Testis (tissue), 2 donors: ENCODE measurements around the gene RAB6B.

Experiments
- POLR2A ChIP-seq: fragments of 450-650 bp; IDR thresholded peaks from one replicate; pipeline ENCODE4 v1.6.1; 2017; ENCODE audit warnings: antibody characterized with exemption, mild to moderate bottlenecking, moderate library complexity
- TF ChIP-seq, protein P1 (sequence below), 3 experiments: fragments of 450-650 bp in 2 of 3; fragments of 200-600 bp in 1 of 3; sonication (generic) in 1 of 3; IDR thresholded peaks; one replicate each; pipeline ENCODE4 v1.5.1; 2016 to 2019; ENCODE audit warnings: antibody characterized with exemption in 3 of 3, mild to moderate bottlenecking in 2 of 3, moderate library complexity in 1 of 3

DNA sequence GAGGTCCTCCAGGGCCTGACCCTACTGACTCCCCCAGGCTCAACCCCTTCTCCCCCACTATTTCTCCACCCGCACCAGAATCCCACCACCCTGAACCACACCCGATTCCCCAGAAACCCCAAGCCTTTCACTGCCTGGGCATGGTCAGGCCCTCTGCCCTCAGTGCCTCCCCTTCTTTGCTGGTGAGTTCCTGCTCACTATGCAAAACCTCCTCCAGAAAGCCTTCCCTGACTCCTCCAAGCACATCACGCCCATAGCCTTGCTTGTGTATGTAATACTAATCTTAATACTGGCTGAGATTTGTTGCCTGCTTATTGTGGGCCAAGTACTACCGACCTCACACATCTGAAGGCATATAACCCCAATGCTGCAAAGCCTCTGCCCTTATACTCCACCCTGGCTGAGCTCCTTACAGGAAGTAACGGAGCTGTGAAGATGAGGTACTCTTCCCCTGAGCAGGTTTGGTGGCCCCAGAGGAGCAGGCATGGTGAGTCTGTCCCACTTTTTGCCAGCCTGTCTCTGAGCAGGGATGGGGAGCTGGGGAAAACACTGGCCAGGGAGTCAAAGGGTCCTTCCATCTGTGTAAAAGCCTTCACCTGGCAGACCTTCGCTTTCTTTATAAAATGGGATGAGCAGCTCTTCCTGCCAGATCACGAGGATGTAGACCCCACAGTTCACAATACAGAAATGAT is 9.5 kb downstream of the RAB6B start:
- TF ChIP-seq, protein P1, sequence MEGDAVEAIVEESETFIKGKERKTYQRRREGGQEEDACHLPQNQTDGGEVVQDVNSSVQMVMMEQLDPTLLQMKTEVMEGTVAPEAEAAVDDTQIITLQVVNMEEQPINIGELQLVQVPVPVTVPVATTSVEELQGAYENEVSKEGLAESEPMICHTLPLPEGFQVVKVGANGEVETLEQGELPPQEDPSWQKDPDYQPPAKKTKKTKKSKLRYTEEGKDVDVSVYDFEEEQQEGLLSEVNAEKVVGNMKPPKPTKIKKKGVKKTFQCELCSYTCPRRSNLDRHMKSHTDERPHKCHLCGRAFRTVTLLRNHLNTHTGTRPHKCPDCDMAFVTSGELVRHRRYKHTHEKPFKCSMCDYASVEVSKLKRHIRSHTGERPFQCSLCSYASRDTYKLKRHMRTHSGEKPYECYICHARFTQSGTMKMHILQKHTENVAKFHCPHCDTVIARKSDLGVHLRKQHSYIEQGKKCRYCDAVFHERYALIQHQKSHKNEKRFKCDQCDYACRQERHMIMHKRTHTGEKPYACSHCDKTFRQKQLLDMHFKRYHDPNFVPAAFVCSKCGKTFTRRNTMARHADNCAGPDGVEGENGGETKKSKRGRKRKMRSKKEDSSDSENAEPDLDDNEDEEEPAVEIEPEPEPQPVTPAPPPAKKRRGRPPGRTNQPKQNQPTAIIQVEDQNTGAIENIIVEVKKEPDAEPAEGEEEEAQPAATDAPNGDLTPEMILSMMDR (IDR thresholded peaks at IDR 0.05), result no peak
- TF ChIP-seq POLR2A, result no peak
